AG09319 (cell line): ENCODE results near the gene PPP1R7.

ENCODE experiments used
- DNase-seq: peaks from one replicate; pipeline ENCODE4 v3.0.0-alpha.2; 2010; ENCODE audit warnings: low read depth; ENCODE audit errors: extremely low read depth
- CTCF ChIP-seq: IDR thresholded peaks from 2 replicates; pipeline ENCODE4 v1.5.1; 2011; ENCODE audit warnings: low read depth, mild to moderate bottlenecking, inconsistent platforms, low read length, moderate library complexity

PPP1R7 gene

GRCh38 chr2:241173557-241173956 is 23.3 kb downstream of the PPP1R7 start:
- no peak for TF ChIP-seq CTCF

GRCh38 chr2:241177526-241178334 is 27.5 kb downstream of the PPP1R7 start:
- TF ChIP-seq CTCF: no peak
- DNase-seq: no peak

More at GRCh38 chr2:241173557-241173956, 23.3 kb downstream of the PPP1R7 start:
- DNase-seq: no peak

- no peak for TF ChIP-seq CTCF
- no peak for DNase-seq
Measured at GRCh38 chr2:241178961-241179360, 28.7 kb downstream of the PPP1R7 start.

DNA sequence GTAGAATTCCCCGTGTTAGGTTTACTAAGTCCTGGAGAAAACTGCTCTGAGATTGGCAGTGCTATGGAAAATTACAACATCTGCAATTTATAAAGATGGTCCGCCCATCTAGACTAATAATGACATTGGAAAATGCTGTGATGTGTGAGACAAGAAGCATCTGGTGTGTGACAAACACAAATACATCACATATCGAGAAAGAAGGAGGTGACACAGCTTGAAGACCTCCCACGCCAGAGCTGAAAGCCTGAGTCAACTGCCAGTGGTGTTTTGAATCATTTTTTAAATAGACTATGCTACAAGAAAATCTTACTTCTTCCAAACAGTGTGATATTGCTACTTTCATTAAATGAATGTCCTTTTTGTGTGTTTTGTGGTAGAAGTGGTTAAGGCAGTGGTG is 29.6 kb downstream of the PPP1R7 start:
- no peak for DNase-seq
- TF ChIP-seq CTCF: no peak

- no peak for DNase-seq
- TF ChIP-seq CTCF: no peak
Measured at GRCh38 chr2:241180495-241180894, 30.2 kb downstream of the PPP1R7 start.

DNA sequence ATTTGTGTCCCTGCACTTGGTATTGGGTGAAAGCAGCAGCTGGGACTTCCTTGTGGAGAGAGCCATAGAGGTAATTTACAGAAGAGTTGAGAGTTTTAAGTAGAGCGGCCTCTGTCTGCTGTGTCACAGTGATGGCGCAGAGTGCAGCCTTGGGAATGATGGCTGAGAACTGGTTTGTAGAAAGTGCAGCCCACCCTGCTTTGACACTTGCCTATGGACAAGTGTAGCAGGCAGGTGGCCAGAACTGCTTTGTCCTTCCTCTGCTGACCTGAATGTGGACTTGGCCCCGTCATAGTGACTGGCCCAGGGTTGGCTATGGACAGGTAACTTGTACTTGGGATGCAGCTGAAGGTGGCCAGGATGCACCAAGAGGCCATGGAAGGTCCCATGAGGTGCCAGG is 31.9 kb downstream of the PPP1R7 start:
- DNase-seq: no peak
- TF ChIP-seq CTCF: no peak

DNA sequence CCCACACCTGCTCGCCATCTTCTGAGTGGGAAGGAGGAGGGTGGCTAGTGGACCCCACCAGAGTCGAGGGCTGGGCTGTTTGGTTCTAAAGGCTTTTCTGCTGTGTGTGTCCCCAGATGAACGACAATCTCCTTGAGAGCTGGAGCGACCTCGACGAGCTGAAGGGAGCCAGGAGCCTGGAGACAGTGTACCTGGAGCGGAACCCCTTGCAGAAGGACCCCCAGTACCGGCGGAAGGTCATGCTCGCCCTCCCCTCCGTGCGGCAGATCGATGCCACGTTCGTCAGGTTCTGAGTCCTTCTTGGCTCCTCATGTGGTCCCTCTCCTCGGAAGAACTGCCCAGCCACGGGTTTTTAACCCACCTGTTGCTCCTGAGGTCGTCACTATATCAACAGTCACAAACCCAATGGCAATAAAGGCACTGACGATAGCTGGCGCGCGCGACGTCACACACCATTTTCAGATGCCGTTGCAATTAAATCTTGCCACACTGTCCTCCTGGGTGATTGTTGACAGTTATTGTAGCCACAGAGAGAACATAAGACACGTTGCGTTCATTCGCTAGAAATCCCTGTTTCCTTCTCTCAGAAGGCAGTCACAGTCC is 32.4 kb downstream of the PPP1R7 start:
- no peak for TF ChIP-seq CTCF
- no peak for DNase-seq
